Fibroblast of the aortic adventitia (primary cell): ENCODE measurements around the gene CALML6. TPM values are rescaled to one million over a fixed set of nuclear protein-coding genes. Genes with fewer than 3 reads are reported as not detected.

Experiments used
- DNase-seq: peaks from one replicate; pipeline ENCODE4 v3.0.0-alpha.2; 2010; ENCODE audit warnings: low read depth
- H3K4me3 ChIP-seq: 2 replicates; pipeline ENCODE4 v1.5.1; 2011; ENCODE audit warnings: low read depth, mild to moderate bottlenecking, control low read depth, low read length, moderate library complexity
- total RNA-seq: library from RNA; depleted of rRNA; stranded (reverse); fragments of >200 nt; gene quantifications from 2 replicates; pipeline ENCODE4 v1.2.3, GENCODE V29; 2012; ENCODE audit warnings: low replicate concordance
- TF ChIP-seq, protein P1 (sequence below): IDR thresholded peaks from 2 replicates; pipeline ENCODE4 v1.5.1; 2011; ENCODE audit warnings: mild to moderate bottlenecking, low read length, control low read depth, inconsistent platforms; ENCODE audit not compliant: insufficient read depth

Gene CALML6
- total RNA-seq, 1 donor, result 0.36 TPM

DNA sequence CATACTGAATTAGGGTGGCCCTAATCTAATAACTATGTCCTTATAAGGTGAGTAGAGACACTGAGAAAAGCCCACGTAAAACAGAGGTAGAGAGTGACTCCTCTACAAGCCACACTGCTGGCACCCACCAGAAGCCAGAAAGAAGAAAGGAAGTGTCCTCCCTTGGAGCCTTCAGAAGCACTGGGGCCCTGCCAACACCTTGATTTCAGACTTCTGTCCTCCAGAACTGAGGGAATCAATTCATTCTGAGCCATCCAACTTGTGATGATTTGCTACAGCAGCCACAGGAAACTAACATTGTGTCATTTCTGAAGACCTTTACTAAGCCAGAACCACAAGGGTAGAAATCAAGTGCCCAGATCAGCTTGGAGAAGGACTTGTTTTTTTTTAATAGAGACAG is 39.1 kb upstream of the CALML6 start:
- H3K4me3 ChIP-seq, result no peak overlapping the region
- TF ChIP-seq, protein P1, sequence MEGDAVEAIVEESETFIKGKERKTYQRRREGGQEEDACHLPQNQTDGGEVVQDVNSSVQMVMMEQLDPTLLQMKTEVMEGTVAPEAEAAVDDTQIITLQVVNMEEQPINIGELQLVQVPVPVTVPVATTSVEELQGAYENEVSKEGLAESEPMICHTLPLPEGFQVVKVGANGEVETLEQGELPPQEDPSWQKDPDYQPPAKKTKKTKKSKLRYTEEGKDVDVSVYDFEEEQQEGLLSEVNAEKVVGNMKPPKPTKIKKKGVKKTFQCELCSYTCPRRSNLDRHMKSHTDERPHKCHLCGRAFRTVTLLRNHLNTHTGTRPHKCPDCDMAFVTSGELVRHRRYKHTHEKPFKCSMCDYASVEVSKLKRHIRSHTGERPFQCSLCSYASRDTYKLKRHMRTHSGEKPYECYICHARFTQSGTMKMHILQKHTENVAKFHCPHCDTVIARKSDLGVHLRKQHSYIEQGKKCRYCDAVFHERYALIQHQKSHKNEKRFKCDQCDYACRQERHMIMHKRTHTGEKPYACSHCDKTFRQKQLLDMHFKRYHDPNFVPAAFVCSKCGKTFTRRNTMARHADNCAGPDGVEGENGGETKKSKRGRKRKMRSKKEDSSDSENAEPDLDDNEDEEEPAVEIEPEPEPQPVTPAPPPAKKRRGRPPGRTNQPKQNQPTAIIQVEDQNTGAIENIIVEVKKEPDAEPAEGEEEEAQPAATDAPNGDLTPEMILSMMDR, result no peak
- no peak for DNase-seq

DNA sequence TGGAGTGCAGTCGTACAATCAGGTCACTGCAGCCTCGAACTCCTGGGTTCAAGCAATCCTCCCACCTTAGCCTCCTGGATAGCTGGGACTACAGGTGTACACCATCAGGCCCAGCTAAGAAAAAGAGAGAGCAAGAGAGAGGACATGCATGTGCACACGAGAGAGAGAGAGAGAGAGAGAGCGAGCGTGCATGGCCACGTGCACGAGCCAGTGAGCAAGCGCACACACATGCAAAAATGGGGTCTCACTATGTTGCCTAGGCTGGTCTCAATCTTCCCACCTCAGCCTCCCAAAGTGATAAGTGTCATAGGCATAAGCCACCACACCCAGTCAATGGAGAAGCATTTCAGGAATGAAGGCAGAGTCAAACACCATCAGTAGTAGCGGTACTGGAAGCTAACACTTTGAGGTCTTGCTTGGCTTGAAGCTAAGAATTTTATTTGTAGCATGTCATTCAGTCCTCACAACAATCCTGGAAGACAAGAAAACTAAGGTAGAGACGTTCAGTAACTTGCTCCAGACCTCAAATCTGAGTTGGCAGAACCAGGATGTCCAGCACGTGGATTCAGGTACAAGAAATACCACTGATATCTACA is 38.6 kb upstream of the CALML6 start:
- H3K4me3 ChIP-seq, result no peak overlapping the region
- TF ChIP-seq, protein P1, result no peak
- DNase-seq, result no peak

DNA sequence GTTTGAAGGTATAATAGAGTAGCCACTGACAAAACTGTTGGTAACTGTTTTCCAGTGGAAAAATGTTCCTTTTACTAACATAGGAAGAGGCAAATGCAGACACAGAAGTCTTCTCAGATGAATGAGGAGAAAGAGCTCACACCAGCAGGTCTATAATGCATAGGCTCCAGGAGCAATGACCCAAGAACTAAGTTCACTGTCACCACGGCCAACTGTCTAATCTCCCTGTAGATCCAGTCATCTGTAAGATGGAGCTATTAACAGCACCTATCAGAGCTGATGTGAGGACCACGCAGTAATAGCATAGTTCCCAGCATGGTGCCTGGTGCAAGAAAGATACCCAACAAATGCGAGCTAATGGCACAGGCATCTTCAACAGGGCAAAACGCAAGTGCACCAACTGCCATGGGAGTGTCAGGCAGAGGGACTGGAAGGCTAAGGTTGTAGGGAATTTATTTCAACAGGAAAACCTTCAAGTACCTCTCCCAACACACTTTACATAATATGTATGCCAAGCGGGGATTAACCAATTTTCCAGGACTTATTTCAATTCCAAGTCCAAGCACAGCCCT is 37.1 kb upstream of the CALML6 start:
- no peak overlapping the region for H3K4me3 ChIP-seq
- DNase-seq, result no peak
- TF ChIP-seq, protein P1, result no peak

- DNase-seq, result no peak
- TF ChIP-seq, protein P1, result no peak
These were observed 35.1 kb upstream of the CALML6 start for GRCh38 chr1:1879942-1880341.

GRCh38 chr1:1880617-1881312 is 34.3 kb upstream of the CALML6 start:
- TF ChIP-seq, protein P1, result no peak
- no peak for DNase-seq
- no peak overlapping the region for H3K4me3 ChIP-seq

More at GRCh38 chr1:1879942-1880341, 35.1 kb upstream of the CALML6 start:
- no peak overlapping the region for H3K4me3 ChIP-seq

- no peak overlapping the region for H3K4me3 ChIP-seq
- DNase-seq, result no peak
- TF ChIP-seq, protein P1, result no peak
These were observed 33.3 kb upstream of the CALML6 start for GRCh38 chr1:1881727-1882126.
